ENCODE results near the gene RANBP1.

DNA sequence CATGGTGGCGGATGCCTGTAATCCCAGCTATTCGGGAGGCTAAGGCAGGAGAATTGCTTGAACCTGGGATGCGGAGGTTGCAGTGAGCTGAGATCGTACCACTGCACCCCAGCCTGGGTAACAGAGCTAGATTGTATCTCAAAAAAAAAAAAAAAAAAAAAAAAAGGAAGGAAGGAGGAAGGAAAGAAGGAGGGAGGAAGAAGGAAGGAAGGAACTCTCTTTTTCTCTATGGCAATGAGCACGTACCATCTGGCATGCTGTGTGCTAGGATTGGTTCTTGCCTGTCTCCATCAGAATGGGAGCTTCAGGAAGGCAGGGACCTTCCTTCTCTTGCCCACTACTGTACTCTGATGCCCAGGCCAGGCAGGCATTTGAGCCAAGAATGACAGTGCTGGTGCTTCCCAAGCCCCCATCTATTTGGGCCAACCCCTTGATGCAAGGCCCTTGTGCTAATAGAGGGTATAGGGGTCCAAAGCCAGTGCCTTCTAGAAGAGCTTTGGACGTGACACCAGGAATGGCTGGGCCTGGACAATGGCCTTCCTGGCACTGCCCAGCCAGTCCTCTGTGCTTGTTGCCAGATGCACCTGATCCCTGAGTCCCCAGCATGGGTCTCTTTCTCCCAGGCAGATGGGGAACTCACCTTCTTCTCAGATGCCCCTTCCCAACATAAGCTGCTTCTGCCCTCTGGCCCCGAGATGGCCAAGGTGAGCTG lies 46.4 kb upstream of the RANBP1 start:
- TF ChIP-seq CTCF (conservative IDR thresholded peaks at IDR 0.05; ENCODE audit: low read depth, low read length) (no peak), FOS (IDR thresholded peaks at IDR 0.05; ENCODE audit: low read depth, low read length) (no peak), POLR2A (IDR thresholded peaks at IDR 0.05; ENCODE audit: low read depth, low read length) (no peak)

All from IMR-90 (cell line).